ENCODE measurements around the gene PAX3. TPM values are rescaled to one million over a fixed set of nuclear protein-coding genes. Genes with fewer than 3 reads are reported as not detected.

PAX3 gene
- total and polyA plus RNA-seq, 12 donors = not detected

GRCh38 chr2:222280795-222281194 lies 18.0 kb downstream of the PAX3 start:
- H3K27ac ChIP-seq = no peak overlapping the region
- no peak for DNase-seq
- no peaks in the 10 kb centered on the region for H3K9me3 ChIP-seq (replicated peaks in 1 of 3)
- H3K36me3 ChIP-seq (replicated peaks in 1 of 2) = no peaks in the 10 kb centered on the region
- WGBS, 4 donors = 56 to 67% (median 61%) methylated on average over 5 of the region's 5 CpGs
- H3K27me3 ChIP-seq = peaks cover 18% of the 10 kb centered on the region
- H3K4me1 ChIP-seq (replicated peaks in 1 of 2) = no peaks in the 10 kb centered on the region
- no peak for TF ChIP-seq POLR2A (IDR thresholded peaks at IDR 0.05)
- TF ChIP-seq, protein P1, sequence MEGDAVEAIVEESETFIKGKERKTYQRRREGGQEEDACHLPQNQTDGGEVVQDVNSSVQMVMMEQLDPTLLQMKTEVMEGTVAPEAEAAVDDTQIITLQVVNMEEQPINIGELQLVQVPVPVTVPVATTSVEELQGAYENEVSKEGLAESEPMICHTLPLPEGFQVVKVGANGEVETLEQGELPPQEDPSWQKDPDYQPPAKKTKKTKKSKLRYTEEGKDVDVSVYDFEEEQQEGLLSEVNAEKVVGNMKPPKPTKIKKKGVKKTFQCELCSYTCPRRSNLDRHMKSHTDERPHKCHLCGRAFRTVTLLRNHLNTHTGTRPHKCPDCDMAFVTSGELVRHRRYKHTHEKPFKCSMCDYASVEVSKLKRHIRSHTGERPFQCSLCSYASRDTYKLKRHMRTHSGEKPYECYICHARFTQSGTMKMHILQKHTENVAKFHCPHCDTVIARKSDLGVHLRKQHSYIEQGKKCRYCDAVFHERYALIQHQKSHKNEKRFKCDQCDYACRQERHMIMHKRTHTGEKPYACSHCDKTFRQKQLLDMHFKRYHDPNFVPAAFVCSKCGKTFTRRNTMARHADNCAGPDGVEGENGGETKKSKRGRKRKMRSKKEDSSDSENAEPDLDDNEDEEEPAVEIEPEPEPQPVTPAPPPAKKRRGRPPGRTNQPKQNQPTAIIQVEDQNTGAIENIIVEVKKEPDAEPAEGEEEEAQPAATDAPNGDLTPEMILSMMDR (IDR thresholded peaks at IDR 0.05) = no peak
- no peak overlapping the region for H3K4me3 ChIP-seq
- intact Hi-C loops (cut with DNase I) = no loop called here

- no peaks in the 10 kb centered on the region for H3K36me3 ChIP-seq (replicated peaks in 1 of 2)
- H3K4me1 ChIP-seq (replicated peaks in 1 of 2) = no peaks in the 10 kb centered on the region
- H3K27me3 ChIP-seq = peaks cover 22% of the 10 kb centered on the region
- H3K4me3 ChIP-seq = no peak overlapping the region
- peaks cover 0 to 6% (median 0%) of the 10 kb centered on the region in 3 donors for H3K9me3 ChIP-seq (replicated peaks in 1 of 3)
- intact Hi-C loops (cut with DNase I) = no loop called here
- 53 to 63% (median 58%) methylated on average over 4 of the region's 4 CpGs for WGBS, 4 donors
- TF ChIP-seq POLR2A (IDR thresholded peaks at IDR 0.05) = no peak
- H3K27ac ChIP-seq = no peak overlapping the region
- DNase-seq = no peak
Observed at GRCh38 chr2:222272446-222273015, 26.3 kb downstream of the PAX3 start.

GRCh38 chr2:222271854-222272253 lies 26.9 kb downstream of the PAX3 start:
- DNase-seq = no peak
- WGBS, 4 donors = 68 to 77% (median 70%) methylated on average over 5 of the region's 5 CpGs
- TF ChIP-seq, protein P1 (IDR thresholded peaks at IDR 0.05) = no peak
- no peak for TF ChIP-seq POLR2A (IDR thresholded peaks at IDR 0.05)
- peaks cover 22% of the 10 kb centered on the region for H3K27me3 ChIP-seq
- no peak overlapping the region for H3K4me3 ChIP-seq
- intact Hi-C loops (cut with DNase I) = no loop called here
- no peaks in the 10 kb centered on the region for H3K36me3 ChIP-seq (replicated peaks in 1 of 2)
- peaks cover 0 to 6% (median 0%) of the 10 kb centered on the region in 3 donors for H3K9me3 ChIP-seq (replicated peaks in 1 of 3)
- no peak overlapping the region for H3K27ac ChIP-seq
- H3K4me1 ChIP-seq (replicated peaks in 1 of 2) = no peaks in the 10 kb centered on the region

DNA sequence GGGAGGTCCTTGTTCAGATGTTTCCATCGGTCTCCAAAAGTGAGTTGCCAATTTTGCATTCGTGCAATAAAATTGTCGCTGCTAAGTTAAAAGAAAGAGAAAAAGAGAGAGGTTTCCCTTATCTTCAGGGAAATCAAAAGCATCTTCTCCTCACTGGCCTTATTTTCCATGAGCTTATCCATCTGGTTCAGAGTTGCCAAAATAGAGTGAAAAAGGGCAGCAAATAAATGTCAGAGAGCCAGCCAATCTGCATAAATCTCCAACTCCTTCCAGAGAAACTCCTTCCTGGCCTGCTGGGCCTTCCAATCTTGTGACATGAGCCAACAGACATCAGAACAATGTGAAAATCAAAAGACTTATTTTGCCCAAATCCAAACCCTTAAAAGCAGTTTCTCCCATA lies 28.4 kb downstream of the PAX3 start:
- intact Hi-C loops (cut with DNase I) = no loop called here

More for the DNA sequence above, 28.4 kb downstream of the PAX3 start:
- TF ChIP-seq POLR2A (IDR thresholded peaks at IDR 0.05) = no peak
- TF ChIP-seq, protein P1 (IDR thresholded peaks at IDR 0.05) = no peak
- Histone ChIP-seq H3K4me3 (no peak overlapping the region), H3K36me3 (replicated peaks in 1 of 2) (no peaks in the 10 kb centered on the region), H3K27ac (no peak overlapping the region), H3K27me3 (peaks cover 22% of the 10 kb centered on the region), H3K9me3 (replicated peaks in 1 of 3) (peaks cover 0 to 6% (median 0%) of the 10 kb centered on the region in 3 donors), H3K4me1 (replicated peaks in 1 of 2) (no peaks in the 10 kb centered on the region)
- WGBS, 4 donors = 35 to 58% (median 51%) methylated on average over 3 of the region's 3 CpGs
- no peak for DNase-seq
